Left ventricle myocardium superior (tissue), 1 donor: Measurements from ENCODE around the gene TBCD. TPM values are rescaled to one million over a fixed set of nuclear protein-coding genes. Genes with fewer than 3 reads are reported as not detected.
"Not testable (repeated sequence)": the region's sequence is repeated elsewhere in the genome, so short reads cannot be mapped to it uniquely, and the experiment has no call there.

ENCODE experiments used
- ATAC-seq: fragments of 200-7000 bp; cut with Tn5 transposase; one replicate; pipeline ENCODE4 v1.9.1; 2020; ENCODE audit warnings: mild to moderate bottlenecking, moderate library complexity
- DNase-seq: peaks from one replicate; pipeline ENCODE4 v3.0.0-alpha.2; 2020
- intact Hi-C: fragments of 100-400 bp; cut with micrococcal nuclease; formaldehyde crosslinking; loops from one replicate; pipeline ENCODE4 v1.11.0; 2022
- total RNA-seq: library from RNA; stranded (reverse); fragmentation: NEBNext Ultra II Directional; extraction: Animal tissue kit (Norgen Biotek cat#: 25700); gene quantifications from one replicate; pipeline ENCODE4 v1.2.1, GENCODE V29; 2021
- donor health status: DM: no; HTN: yes; CAD: no; lungs with severe emphysema.

TBCD gene
- total RNA-seq, 1 donor from 2014 or later = 53.4 TPM

- intact Hi-C loops = no loop called here
- DNase-seq (peak; percentile 11), ATAC-seq (no peak)
Observed at GRCh38 chr17:82948957-82949356, 197.1 kb downstream of the TBCD start.

DNA sequence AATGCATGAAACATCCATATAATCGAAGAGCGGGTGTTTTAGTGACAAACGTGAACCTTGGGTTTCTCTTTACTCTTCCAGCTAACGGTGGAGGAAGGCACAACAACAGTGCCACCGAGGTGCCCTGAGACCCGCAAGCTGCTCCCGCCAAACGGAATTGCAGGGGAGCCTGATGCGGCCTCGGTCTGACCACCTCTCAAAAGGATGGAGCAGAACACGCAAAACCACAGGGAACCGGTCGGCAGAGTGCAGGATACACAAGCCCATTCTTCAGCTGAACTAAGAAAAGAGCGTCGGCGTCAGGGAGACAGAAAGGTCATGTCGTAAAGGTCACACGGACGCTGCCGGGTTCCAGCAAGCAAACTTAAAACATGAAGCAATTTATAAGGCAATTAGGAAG is 197.5 kb downstream of the TBCD start:
- ATAC-seq = no peak
- DNase-seq = peak; percentile 12
- intact Hi-C loops = no loop called here

- ATAC-seq (no peak), DNase-seq (no peak)
- intact Hi-C loops = no loop called here
Observed at GRCh38 chr17:82949984-82950383, 198.1 kb downstream of the TBCD start.

DNA sequence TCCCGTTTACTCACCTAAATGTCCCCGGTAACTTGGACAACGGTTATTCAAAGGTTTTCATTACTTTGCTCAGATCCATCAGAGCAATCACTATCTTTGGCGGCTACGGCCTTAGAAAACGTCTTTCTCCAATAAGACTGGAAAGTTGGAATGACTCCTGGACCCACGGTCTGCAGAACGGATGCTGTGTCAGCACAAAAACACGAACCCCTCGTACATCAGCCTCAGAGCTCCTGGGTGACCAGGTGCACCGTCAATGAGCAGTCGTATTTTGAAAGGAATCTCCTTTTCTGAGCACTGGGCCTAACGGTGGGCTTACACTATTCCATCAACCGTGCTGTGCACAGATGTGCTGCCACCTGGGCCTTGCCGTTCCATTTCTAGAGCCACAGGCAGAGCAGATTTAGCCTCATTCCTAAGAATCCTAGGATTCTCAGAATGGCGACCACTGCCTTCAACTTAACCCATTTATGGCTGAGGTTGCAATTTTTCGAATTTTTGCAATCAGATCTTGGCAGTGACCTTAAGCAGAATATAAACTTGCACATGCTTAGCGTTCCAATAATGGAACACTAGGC is 198.7 kb downstream of the TBCD start:
- ATAC-seq (no peak), DNase-seq (no peak)
- intact Hi-C loops = no loop called here

DNA sequence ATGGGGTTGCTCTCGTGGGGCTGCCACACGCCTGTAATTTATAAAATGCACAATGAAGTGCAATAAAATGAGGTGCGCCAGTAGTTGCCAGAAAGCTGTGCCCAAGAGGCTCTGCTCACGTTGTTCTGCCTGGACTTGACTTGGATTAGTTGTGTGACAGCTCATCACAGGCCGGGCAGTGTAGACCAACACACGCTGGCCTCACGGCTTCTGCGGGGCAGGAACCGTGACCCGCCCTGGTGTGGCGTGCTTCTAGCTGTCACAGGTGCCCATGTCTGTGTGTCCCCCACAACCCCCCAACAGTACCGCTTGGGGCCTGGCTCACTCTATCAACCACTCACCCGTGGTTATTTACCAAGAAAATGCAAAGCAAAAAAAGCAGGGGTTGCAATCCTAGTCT is 200.2 kb downstream of the TBCD start:
- peak; percentile 30 for DNase-seq
- ATAC-seq = no peak
- intact Hi-C loops = no loop called here

- ATAC-seq, intact Hi-C loops, DNase-seq: not testable (repeated sequence)
Observed at GRCh38 chr17:82955106-82955505, 203.2 kb downstream of the TBCD start.

GRCh38 chr17:82955627-82956026 is 203.8 kb downstream of the TBCD start:
- DNase-seq, intact Hi-C loops, ATAC-seq: not testable (repeated sequence)

DNA sequence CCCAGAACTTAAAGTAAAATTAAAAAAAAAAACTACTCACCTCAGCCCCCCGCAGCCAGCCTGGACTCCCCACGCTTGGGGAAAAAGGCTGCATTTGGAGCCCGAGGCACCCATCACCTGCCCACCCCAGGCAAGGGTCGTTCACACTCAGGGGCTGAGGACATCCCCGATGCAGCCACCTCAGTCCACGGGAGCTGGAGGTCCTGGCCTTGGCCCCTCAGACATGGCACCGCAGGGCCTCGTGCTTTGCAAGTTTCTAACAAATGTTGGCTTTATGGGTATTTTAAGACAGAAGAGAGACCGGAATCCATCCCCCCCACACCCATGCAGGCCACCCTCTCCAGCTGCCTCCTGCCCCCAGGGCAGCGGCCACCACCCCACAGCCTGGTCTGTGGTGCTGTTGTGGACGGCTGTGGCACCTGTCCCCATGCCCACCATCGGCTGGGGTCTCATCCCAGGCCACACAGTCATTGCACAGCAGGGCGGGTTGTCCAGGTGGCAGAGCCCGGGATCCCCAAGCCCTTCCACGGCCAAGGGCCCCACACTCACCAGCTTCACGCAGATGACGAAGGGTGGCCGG is 204.4 kb downstream of the TBCD start:
- ATAC-seq = no peak
- no peak for DNase-seq
- intact Hi-C loops = no loop called here

DNA sequence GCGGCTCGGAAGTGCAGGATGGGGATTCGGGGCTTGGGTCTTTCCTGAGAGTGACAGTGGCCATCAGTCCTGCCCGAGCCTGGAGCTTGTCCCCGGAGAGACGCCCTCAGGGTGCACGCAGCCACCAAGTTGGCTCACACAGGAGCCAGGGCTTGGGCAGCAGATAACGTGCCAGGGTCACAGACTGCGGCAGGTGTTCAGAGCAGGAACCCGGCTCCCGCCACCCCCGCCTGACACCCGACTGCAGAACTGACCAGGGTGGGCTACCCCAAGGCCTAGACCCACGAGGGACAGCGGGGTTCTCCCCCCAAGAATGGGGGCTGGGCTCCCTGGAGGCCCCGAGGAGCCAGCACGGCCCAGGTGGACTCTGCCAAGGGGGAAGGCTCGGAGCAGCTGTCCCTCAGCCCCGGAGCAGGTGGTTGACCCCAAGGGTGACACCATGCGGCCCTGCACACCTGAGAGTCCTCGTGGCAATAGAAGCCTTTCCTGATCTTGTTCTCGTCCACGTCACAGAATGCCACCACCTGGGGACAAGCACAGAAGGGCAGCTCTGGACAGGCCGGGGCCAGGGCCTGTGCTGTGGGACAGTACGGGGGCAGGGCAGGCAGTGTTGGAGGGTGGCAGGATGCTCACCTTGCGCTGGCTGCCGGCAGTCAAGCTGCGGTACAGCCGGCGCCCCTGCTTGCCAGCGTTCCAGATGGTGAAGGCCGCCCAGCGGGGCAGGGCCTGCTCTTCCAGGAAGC is 205.0 kb downstream of the TBCD start:
- DNase-seq (no peak), ATAC-seq (no peak)
- intact Hi-C loops = no loop called here

DNA sequence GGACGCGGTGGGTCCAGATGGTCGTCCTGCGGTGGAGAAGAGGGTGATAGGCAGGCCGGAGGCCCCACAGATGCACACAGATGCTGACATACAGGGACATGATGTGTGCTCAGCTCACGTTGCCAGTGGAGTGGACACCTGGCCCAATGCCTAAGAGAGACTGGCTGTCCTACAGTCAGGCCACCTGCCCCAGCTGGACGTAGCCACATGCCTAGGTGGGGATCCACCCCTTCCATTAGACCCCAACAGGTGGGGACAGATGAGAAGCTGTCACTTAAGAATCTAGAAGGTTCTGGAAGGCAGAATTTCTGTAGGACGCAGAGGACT is 205.6 kb downstream of the TBCD start:
- intact Hi-C loops = no loop called here
- no peak for DNase-seq
- no peak for ATAC-seq

GRCh38 chr17:82957961-82958561 is 206.2 kb downstream of the TBCD start:
- intact Hi-C loops = no loop called here
- DNase-seq = no peak
- no peak for ATAC-seq

DNA sequence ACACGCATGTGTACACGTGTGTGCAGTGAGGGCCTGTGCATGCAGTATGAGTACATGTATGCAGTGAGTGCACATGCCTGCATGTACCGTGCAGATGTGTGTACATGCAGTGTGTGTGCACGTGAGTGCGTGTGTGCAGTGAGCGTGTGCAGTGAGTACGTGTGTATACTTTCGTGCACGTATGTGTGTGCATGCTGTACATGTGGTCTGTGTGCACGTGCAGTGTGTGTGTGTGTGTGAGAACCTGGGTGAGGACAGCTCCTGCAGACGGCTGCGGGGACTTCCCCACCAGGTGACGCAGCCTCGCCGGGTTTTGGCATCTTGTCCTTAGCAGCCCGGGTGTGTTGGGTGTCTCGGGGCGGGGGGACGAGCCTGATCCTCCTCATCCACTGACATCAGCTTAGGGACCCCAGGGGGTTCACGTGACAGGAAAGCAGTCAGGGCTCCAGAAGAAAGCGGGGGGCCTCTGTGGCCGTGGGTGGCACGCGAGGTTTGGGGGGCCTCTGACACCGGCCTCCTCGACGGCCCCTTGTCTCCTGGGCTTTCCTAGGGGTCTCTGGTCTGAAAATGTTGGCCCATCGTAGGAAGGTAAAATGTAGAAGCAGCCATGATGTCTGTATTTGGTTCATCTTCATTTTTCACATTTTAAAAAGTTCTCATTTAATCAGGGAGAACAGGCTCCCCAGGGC is 207.5 kb downstream of the TBCD start:
- no peak for DNase-seq
- ATAC-seq = no peak
- intact Hi-C loops = no loop called here

DNA sequence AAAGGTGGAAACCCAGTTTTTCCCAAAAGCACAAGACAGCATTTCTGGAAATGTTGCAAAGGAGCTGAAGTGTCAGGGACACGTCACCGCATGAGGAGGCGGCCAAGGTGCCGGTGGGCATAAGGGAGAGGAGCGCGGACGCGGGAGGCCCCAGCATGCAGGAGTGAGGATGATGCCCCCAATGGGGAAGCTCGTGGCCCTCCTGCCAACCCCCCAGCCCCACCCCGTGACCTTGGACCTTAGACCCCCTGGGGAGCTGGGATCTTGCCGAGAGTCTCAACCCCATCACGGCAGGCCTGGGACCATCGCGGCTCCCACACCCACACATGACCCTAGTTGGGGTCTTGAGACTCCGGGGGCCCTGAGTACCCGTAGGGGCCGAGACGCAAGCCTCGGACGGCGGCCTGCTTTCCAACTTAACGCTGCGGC is 208.1 kb downstream of the TBCD start:
- intact Hi-C loops = no loop called here
- no peak for ATAC-seq
- DNase-seq = no peak

DNA sequence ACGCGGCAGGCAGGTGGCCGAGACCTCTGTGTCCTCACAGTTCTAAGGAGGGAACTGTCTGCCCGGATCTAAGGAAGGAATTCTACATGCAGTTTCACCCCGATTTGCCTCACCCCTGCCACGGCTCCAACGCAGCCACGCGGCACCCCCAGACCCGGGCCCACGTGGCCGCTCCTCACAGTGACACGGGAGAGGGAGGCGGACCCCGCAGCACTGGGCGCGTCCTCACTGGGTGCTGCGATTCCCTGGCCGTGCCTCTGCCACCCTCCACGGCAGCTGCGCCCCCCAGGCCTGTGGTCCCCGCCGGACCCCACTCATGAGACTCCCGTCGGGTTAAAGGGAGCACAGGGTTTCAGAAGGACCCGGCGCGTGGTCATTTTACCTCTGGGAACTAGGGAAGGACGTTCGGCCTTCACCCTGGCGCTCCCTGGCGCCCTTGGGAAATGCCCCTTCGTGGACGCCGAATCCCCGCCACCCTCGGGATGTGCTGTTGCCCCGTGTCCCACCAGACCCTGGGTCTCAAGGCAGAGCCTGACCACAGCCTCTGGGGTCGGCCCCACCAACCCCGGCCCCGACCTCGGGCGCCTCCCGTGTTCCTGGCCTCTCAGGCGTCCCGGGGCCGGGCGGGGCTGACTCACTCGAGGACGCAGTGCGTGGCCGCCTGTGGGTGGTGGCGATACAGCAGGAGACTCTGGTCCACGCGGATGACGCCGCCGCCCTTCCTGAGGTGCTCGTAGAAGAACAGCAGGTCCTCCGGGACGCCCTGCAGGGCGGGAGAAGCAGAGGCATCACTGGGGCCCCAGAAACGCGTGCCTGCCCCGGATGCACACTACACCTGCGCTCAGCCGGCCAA is 208.8 kb downstream of the TBCD start:
- intact Hi-C loops = no loop called here
- peak; percentile 41 for DNase-seq
- ATAC-seq = no peak

GRCh38 chr17:82961366-82962162 is 209.7 kb downstream of the TBCD start:
- ATAC-seq (no peak), DNase-seq (peak; percentile 20)
- intact Hi-C loops = no loop called here

- intact Hi-C loops = no loop called here
- DNase-seq = no peak
Observed at GRCh38 chr17:82962163-82962720, 210.4 kb downstream of the TBCD start.

GRCh38 chr17:82963104-82963950 is 211.5 kb downstream of the TBCD start:
- intact Hi-C loops = no loop called here
- peak; percentile 86 for DNase-seq
- ATAC-seq = peak; percentile 95

More at GRCh38 chr17:82962163-82962720, 210.4 kb downstream of the TBCD start:
- ATAC-seq = no peak
